ENCODE measurements around the gene C2CD4A.

DNA sequence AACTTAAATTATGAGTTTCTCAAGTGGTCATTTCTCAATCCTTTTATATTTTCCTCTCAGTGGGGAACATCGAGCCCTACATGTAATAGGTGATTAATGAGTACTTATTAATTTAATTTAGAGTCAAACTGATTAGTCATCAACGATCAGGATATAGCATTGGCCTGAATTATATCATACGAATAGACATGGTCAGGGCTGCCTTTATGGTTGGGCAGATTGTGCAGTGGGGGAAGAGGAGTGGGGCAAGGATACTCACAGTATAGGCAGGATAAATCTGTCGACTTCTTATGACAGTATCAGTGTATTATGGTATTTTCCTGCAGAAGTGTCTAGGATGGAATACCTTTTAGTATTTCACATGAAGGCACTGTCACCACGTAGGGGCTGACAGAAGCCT is 27.0 kb downstream of the C2CD4A start:
- TF ChIP-seq MAZ (IDR thresholded peaks at IDR 0.05; ENCODE audit: borderline replicate concordance, low read depth, low read length) (no peak), RFX5 (IDR thresholded peaks at IDR 0.05) (no peak), EP300 (IDR thresholded peaks at IDR 0.05) (no peak), HOXA7 (CRISPR knock-in tag; IDR thresholded peaks at IDR 0.05) (no peak), MYC (IDR thresholded peaks at IDR 0.05; ENCODE audit: borderline replicate concordance, low read length) (no peak)
- TF ChIP-seq, protein P1, sequence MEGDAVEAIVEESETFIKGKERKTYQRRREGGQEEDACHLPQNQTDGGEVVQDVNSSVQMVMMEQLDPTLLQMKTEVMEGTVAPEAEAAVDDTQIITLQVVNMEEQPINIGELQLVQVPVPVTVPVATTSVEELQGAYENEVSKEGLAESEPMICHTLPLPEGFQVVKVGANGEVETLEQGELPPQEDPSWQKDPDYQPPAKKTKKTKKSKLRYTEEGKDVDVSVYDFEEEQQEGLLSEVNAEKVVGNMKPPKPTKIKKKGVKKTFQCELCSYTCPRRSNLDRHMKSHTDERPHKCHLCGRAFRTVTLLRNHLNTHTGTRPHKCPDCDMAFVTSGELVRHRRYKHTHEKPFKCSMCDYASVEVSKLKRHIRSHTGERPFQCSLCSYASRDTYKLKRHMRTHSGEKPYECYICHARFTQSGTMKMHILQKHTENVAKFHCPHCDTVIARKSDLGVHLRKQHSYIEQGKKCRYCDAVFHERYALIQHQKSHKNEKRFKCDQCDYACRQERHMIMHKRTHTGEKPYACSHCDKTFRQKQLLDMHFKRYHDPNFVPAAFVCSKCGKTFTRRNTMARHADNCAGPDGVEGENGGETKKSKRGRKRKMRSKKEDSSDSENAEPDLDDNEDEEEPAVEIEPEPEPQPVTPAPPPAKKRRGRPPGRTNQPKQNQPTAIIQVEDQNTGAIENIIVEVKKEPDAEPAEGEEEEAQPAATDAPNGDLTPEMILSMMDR (IDR thresholded peaks at IDR 0.05) = no peak
- TF ChIP-seq, protein P2, sequence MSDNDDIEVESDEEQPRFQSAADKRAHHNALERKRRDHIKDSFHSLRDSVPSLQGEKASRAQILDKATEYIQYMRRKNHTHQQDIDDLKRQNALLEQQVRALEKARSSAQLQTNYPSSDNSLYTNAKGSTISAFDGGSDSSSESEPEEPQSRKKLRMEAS (IDR thresholded peaks at IDR 0.05) = no peak
